Fibroblast of skin of right quadriceps (primary cell): Measurements from ENCODE around the gene KCNMB2.
"Not testable (repeated sequence)": the region's sequence is repeated elsewhere in the genome, so short reads cannot be mapped to it uniquely, and the experiment has no call there.

Source experiments
- DNase-seq: peaks from one replicate; pipeline ENCODE4 v3.0.0-alpha.2; 2013

Gene KCNMB2

GRCh38 chr3:178826435-178827123 is 290.3 kb downstream of the KCNMB2 start:
- no peak for DNase-seq

DNA sequence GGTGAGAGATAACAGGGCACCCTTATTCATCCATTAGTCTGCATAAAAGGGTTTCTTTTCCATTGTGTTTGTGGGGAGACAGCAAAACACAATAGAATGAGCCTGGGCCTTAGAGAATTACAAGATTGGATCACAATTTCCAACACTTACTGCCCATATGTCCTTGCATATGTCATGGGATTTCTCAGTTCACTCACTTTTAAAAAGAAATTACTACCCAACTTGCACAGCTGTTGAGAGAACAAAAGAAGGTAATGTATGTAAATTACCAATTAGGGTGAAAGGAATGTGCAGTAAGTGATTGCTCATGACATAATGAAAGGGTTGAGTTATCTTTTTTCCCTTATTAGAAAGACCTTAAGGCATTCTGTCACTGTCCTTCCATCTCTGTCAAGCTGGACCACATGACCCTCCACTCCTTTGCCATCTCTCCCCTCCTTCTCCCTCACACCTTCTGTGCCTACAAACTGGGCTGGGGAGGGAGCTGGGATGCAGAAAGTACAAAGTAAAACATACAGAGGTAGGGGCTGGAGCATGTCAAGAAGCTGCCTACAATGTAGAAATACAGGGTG is 291.1 kb downstream of the KCNMB2 start:
- DNase-seq = no peak

- no peak for DNase-seq
Observed at GRCh38 chr3:178833695-178834094, 297.5 kb downstream of the KCNMB2 start.

GRCh38 chr3:178835033-178835432 is 298.8 kb downstream of the KCNMB2 start:
- no peak for DNase-seq

DNA sequence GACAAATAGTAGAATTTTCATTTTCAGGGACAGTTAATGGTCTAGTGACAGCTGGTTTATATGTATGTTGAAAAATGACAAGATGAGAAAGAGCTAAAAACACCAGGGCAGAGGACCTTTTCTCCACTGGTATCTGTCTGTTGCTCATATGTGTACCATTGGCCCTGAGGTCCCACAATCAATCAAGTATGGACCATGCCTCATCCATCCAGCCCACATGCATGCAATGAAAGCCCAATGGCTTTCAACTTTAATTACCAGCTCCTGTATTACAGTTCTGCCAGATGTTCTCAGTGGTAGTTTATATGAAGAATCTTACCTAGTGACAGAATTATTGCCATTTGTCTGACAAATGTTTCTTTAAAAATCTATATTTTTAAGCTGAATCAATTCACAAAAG is 301.3 kb downstream of the KCNMB2 start:
- DNase-seq = no peak

DNA sequence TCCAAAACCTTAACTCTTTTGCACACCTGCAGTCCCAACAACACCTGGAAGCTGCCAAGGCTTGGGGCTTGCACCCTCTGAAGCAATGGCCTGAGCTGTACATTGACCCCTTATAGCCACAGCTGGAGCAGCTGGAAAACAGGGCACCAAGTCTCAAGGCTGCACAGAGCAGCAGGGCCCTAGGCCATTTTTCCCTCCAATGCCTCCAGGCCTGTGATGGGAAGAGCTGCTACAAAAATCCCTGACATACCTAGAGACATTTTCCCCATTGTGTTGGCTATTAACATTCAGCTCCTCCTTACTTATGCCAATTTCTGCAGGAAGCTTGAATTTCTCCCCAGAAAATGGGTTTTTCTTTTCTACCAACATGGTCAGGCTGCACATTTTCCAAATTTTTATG is 304.4 kb downstream of the KCNMB2 start:
- DNase-seq = no peak

DNA sequence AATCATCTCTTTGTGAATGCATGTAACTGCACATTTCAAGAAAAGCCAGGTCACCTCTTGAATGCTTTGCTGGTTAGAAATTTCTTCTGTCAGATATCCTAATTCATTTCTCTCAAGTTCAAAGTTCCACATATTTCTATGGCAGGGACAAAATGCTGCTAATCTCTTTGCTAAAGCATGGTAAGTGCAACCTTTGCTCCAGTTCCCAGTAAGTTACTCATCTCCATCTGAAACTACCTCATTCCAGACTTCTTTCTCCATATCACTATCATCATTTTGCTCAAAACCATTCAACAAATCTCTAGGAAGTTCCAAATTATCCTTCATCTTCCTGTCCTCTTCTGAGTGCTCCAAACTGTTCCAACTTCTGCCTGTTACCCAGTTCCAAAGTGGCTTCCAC is 304.8 kb downstream of the KCNMB2 start:
- no peak for DNase-seq

DNA sequence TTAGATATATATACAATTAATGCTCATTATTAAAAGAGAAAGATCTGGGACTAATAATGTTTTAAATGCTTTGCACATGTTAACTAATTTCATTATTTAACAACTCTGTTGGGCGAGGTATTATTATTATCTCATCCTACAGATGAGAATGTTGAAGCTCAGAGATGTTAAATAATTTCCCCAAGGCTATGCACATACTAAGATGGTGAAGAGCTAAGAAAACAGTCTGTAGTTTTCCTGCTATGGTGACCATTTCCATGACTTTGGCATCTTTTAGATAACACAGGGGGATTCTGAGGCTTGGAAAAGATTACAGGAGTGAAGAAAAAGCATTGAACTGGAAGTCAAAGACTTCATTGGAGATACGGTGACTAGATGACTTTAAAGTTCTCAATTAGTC is 308.7 kb downstream of the KCNMB2 start:
- DNase-seq = no peak

- DNase-seq = peak; percentile 44
Observed at GRCh38 chr3:178845420-178846118, 309.3 kb downstream of the KCNMB2 start.

DNA sequence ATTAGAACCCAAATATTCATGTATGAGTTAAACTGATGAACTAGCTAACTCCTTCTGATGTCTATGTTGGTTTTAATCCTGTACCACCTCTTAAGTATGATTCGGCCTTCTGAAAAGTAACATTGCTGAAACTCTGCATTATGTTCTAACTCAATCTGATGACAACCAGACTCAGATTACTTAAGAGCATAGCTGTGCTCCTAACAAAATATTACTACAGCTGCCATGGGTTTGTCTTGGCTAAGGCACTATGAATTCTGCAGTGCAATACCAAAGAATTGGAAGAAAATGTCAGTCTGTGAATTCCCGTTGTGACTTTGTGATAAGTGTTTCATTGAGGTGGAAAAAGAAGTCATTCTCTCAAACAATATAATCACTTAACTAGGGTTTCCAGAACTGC is 311.0 kb downstream of the KCNMB2 start:
- peak; percentile 9 for DNase-seq

- DNase-seq = no peak
Observed at GRCh38 chr3:178849199-178849910, 313.1 kb downstream of the KCNMB2 start.

- peak; percentile 1 for DNase-seq
Observed at GRCh38 chr3:178850450-178851190, 314.4 kb downstream of the KCNMB2 start.

GRCh38 chr3:178851564-178851963 is 315.3 kb downstream of the KCNMB2 start:
- DNase-seq = no peak

- DNase-seq = no peak
Observed at GRCh38 chr3:178856804-178857203, 320.6 kb downstream of the KCNMB2 start.

DNA sequence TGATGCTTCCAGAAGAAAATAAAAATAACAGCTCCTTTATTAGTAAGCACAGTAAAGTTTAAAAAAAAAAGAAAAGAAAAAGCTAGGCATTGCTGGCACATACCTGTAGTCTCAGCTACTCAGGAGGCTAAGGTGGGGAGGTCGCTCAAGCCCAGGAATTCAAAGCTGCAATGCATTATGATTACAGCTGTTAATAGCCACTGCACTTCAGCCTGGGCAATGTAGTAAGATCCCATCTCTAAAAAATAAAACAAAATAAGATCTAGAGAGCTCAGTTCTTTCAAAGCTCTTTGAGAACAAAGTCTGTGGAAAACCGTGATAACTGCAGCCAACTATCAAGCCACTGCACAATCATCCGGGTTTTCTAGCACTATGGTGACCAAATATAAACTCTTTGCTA is 323.1 kb downstream of the KCNMB2 start:
- DNase-seq = no peak

- not testable (repeated sequence) for DNase-seq
Observed at GRCh38 chr3:178859900-178860436, 323.7 kb downstream of the KCNMB2 start.

DNA sequence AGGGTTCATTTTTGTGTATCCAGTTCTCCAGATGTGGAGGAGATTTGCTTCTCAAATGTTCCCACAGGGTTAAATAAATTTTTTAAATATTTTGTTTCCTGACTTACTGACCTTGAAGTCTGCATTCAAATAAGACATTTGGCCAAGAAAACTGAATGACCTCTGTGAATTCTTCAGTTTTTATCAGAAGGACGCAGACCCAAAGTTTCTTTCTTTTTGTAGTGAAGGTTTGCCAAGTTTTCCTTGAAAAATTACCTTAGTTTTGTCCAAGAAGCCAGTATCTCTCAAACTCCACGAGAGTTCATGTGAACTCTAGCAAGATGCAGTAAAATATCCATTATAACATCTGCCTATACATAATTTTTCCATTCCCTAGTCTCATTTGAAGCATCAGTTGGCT is 332.4 kb downstream of the KCNMB2 start:
- DNase-seq = no peak

DNA sequence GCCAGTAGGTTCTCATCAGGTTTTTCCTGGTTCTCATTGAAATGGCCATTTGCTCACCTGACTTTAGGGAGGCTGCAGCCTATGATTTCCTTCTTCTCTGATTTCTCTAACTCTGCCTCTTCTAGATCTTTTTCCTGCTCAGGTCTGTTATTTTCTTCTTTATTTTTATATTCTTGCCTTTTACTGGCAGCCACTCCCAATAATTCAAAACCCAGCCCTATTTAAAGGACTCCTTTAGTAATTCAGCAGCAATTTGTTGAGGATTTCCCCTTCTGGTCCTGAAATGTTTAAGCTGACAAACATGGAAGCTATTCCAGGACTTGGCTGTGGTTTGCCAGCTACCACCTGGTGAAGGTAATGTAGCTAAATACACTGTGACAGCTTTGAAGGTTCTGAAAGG is 333.8 kb downstream of the KCNMB2 start:
- DNase-seq = no peak

DNA sequence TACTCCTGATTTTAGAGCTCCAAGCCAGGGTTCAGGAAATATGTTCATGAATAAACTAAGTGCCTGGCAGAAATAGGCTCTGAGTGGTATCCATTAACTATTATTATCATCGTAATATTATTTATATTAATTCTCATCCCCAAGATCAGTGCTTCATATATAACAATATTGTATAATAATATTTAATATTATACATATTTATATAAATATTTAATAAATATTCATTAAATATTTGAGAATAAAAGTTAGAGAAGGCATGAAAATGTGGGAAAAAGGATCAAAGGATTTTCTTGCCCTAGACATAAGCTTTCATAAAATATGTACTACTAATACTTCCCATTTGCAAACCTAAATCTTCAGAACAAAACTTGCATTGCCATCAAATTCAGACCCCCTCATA is 338.9 kb downstream of the KCNMB2 start:
- DNase-seq = no peak

- DNase-seq = no peak
Observed at GRCh38 chr3:178875836-178876235, 339.6 kb downstream of the KCNMB2 start.

GRCh38 chr3:178880274-178880673 is 344.0 kb downstream of the KCNMB2 start:
- DNase-seq = no peak
